Hepatocyte (in vitro differentiated cells): ENCODE data around the gene PID1.

Experiments used
- EZH2phosphoT487 ChIP-seq: fragments of 200-600 bp; sonication (generic); IDR thresholded peaks from one replicate; pipeline ENCODE4 v1.6.1; 2018; ENCODE audit warnings: antibody characterized with exemption, mild to moderate bottlenecking, low read depth, moderate library complexity; ENCODE audit not compliant: unreplicated experiment, severe bottlenecking
- TF ChIP-seq, protein P1 (sequence below): fragments of 200-600 bp; sonication (generic); IDR thresholded peaks from 2 replicates; pipeline ENCODE4 v1.5.1; 2016; ENCODE audit warnings: antibody characterized with exemption, mild to moderate bottlenecking; ENCODE audit not compliant: poor library complexity

DNA sequence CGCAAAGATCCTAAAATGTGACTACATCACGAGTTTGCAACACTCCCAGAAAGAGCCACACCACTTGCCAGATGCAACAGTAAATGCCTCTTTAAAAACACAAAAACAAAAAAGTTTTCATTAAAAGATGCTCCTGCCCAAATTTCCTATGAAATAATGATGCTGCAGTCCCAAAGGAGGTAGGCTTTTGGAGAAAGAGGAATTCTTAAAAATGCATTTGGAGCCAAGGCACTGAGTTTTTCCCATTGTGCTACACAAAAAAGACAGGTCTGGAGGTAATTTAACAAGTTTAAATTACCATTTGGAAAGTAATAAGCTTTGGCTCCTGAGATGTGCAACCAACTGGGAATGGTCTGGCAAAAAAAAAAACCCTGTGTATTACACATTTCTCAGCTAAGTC lies 145.0 kb downstream of the PID1 start:
- TF ChIP-seq, protein P1, sequence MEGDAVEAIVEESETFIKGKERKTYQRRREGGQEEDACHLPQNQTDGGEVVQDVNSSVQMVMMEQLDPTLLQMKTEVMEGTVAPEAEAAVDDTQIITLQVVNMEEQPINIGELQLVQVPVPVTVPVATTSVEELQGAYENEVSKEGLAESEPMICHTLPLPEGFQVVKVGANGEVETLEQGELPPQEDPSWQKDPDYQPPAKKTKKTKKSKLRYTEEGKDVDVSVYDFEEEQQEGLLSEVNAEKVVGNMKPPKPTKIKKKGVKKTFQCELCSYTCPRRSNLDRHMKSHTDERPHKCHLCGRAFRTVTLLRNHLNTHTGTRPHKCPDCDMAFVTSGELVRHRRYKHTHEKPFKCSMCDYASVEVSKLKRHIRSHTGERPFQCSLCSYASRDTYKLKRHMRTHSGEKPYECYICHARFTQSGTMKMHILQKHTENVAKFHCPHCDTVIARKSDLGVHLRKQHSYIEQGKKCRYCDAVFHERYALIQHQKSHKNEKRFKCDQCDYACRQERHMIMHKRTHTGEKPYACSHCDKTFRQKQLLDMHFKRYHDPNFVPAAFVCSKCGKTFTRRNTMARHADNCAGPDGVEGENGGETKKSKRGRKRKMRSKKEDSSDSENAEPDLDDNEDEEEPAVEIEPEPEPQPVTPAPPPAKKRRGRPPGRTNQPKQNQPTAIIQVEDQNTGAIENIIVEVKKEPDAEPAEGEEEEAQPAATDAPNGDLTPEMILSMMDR, result no peak
- TF ChIP-seq EZH2phosphoT487, result no peak
